ENCODE data around the gene CLDN18.

Gene CLDN18

DNA sequence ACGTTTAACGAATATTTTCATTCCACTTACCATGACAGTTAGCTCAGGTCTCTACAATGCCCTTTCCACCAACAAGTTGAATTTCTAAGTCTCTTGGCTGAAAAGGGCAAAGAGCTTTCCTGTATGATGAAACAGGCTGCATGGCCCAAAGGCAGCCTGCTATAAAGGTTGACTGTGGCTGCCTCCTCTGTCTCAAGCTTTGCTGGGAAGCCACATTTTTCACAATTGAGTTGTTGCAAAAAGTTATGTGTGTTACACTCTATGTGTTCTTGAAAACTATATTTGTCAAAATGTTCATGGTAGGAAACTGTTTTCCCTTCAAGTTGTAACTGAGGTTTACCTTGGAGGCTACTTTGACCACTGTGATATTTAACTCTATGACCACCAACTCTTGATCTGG, 56.0 kb downstream of the CLDN18 start:
- DNase-seq = no peak

DNA sequence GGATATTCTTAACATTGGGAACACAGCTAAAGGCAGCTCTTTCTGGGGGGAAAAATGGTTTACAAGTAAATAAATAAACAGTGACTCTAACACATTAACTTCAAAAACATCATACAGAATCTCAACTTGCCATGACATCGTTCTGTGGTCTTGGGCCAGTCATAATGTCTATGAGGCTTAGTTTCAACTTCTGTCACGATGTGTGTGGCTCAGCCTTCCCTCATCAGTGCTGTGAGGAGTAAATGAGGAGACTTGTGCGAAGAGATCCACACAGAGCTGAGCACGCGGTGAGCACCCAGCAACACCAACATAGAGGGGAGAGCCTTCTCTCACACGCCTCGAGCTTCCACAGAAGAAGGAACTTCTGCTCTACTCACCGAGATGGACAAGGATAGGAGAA, 56.4 kb downstream of the CLDN18 start:
- DNase-seq = no peak

DNA sequence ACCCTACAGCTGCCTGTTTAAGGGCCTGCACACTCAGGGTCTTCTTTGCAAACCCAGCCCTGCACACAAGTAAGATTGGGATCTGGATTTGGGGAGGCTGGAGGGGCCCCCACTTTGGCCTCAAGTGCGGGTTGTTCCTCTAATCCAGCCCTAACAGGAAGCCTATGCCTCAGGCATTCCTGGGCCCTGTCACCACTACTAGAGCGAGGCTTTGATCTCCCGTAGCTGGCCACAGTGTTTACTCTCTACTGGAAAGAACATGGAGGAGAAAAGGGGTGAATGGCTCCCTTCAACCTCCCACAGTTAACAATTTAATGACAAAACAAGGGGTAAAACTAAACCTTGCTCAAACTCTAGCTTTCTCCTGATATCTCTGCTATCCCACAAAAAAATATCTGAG, 57.0 kb downstream of the CLDN18 start:
- no peak for DNase-seq

DNA sequence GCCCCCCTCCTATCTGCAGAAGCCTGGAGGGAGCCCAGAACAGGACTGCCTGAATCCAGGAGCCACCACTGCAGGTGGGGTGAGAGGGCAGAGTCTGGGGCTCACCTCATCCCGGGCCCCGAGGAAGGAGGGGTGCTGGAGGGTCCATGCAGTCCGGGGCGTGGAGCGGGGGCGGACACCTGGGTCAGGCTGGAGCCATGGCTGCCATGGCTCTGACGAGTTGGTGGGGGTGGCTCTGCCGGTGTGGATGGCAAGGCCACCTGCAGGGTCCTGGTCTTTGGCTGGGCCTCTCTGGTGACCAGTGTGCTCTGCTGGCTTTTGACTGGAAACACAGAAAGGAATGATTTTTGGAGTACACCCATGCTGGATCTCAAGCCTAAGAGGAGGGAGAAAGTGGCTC, 58.1 kb downstream of the CLDN18 start:
- DNase-seq = no peak

DNA sequence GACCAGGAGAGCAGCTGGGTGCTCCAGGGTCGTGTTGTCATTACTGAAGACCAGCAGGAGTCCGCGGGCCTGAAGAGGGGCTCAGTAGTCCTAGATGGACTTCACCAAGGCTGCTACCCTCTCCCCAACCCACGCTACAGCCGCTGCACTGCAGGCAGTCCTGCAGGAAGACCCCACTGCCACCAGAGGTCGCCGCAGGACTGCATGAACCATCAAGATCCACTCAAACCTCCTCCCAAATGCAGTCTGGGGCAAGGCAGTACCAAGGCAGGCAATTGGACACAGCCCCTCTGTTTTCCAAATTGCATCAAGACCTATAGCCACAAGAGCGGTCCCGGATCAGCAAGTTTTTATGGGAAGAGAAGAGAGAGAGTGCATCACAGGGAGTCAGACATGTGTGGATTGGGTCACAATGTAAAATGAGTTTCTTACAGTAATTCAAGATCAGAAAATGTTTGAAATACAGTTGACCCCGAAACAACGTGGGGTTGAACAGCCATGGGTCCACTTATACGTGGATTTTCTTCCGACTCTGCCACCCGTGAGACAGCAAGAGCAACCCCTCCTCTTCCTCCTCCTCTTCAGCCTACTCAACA, 58.7 kb downstream of the CLDN18 start:
- peak; percentile 72 for DNase-seq

DNA sequence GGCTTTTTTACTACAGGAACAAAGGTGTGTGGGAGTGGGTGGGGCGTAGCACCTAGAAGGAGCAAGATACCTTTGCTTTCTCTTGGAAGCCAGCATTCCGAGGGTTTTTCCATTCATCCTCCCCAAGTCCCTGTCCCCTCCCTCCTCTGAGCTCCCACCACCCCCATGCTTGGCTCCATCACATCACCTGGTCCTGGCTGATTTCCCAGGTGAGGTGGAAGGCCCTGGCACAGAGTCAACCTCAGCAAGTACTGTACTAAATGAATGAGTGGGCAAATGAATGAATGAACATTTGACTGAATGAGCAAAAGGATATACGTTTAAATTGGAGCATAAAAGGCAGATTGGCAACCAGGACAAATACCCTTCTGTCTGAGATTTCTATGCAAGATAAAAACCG, 60.0 kb downstream of the CLDN18 start:
- no peak for DNase-seq

DNA sequence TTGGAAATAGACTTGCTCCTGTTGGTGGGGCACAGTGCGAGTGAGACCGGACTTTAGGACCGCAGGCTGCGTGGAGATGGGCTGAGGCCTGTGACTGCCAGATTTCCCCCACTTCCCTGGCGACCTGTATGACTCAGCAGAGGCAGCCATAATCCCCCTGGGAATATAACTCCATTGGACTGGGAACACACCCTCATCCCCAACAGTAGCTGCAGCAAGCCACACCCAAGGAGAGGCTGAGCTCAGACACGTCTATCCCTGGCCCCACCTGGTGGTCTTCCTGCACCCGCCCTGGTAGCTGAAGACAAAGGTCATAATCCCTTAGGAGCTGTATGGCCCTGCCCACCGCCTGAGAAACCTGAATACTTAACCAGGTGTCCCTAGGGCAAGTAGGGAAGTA, 62.8 kb downstream of the CLDN18 start:
- no peak for DNase-seq

DNA sequence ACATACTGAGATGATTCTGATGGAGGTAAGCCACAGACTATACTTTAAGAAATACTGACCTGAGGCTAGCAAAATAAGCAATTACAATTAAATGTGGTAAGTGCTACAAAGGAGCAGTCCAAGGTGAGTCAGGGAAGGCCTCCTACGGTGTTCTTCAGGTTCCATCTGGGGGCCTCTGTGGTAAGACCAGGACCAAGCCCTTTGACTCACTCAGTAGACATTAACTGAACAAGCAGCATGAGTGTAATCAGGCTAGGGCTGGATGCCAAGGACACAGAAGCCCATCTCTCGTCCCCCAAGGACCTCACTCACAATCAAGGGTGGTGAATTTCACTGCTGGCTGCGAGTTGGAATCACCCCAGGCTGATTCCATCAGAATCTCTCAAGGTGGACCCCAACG, 68.1 kb downstream of the CLDN18 start:
- no peak for DNase-seq

DNA sequence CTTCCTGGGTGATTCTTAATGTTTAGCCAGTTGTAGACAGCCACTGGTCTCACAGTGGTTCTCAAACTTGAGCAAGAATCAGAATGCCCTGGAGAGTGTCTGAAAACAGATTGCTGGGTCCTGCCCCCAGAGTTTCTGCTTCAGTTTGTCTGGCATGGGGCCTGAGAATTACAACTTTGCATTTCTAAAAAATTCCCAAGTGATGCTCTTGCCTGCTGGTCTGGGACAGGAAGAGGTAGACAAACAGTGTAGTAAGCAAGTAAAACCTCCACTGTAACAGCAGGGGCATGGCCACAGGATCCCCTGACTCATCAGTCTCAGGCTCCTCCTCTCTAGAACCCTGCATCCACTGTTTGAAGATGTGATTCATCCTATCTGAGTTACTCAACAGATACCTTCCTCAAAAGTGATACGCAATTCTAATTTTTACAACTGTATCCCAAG, 69.0 kb downstream of the CLDN18 start:
- no peak for DNase-seq

DNA sequence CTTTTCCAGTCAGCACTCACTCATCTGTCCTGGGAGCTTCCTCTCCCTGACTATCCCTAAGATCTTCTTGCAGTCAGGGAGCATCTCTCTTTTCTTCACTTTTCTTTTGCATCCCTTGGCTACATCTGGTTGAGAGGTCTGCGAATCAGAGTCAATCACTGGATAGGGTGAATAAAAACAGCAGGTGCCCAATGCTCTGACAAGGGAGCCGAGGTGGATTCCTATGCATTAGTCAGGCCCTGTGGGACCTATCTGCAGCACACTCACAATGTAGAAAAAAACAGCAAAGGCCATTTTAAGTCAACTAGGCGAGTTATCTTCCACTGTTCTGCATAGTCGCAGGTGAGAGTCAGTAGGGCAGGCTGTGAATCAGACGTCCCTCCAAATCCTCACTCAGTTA, 69.9 kb downstream of the CLDN18 start:
- no peak for DNase-seq

DNA sequence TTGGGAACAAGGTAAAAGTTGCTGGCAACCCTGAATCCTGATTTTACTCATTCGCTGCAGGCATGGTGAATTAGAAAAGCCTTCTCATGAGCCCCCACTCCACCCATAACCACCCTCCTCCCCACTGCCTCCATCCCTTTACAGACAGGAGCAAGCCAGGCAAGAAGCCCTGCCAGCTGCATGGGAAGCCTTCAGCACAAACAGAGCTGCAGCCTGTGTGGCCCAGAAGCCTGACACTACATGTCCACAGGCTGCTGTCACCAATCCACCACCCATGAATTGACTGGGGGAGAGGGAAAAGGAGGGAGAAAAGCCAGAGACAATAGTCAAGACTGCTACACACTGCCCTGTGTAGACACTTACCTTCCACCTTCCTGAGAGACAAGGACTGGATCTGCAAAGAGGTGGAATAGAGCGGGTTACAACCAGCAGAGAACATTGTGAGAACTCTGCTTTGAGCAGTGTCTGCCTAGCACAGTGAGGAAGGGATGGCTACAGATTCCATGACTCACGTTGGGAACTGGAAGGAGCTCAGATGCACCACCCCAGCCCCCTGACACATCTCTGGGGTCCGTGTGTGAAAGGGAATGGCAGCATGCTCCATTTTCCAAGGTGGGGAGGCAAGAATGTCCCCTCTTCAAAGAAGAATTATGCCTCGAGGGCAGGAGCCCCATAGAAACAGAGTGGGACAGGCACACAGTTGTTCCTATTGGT, 71.6 kb downstream of the CLDN18 start:
- DNase-seq = no peak

DNA sequence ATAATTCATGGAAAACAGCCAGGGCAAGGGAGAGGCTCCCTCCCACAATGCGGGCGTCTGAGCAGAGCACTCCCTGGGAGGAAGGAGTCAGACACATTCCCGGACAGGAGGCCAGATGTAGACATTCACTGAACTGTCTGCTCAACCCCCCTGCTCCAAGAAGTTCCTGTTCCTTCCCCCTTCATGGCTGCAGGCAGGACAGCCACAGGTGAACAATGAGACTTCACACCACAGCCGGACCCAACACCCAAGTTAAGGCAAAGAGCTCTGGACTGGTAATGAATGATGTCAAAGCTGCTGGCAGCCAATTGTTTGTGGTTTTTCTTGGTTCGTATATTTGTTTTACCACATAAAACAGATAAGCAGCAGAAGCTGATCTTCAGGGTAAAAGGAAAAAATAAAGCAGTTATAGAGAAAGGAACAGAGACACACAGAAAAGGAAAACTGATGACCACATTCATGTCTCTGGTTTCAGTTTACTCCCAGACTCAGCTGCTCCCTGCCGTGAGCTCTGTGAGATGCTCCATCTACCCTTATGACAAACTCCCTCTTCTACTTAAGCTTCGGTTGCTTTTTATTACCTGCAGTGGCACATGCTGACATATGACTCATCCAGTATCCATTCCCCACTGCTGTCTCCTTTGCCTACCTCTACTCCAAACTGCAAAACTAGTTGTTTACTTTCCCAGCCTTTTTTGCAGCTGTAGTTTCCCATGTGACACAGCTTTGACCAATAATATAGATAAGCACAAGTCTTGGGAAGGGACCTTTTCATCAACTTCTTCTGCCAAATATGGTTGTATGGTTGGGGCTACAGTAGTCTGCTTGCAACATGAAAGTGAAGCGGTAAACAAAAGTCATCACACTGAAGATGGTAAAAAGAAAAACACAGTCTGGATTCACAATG, 72.4 kb downstream of the CLDN18 start:
- DNase-seq = no peak

DNA sequence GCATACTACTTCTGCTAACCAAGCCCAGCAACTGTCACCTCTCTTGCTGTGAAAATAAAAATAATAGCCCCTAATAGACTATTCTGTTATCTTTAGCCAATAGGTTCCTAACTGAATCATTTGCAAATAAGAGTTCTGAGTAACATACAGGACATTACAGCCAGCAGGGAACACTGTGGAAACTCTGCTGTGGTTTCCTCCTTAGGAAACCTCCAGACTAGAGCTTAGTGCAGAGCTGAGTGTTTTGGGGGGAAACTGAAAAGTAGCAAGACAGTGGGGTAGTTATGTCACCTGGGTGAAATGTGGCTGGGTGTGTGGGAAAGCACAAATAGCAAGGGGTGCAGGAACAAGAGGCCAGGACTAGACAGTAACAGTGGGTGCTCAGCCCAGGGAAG, 73.0 kb downstream of the CLDN18 start:
- DNase-seq = no peak

Data from CD4-positive, alpha-beta T cell treated with Interleukin-6 for 4 hours (primary cell).